Activated T-helper 17 cell treated with anti-CD3 and anti-CD28 coated beads, Interleukin-2, amount 50 U/mL, for 72 hours (primary cell): ENCODE data around the gene RTCA. TPM values are rescaled to one million over a fixed set of nuclear protein-coding genes. Genes with fewer than 3 reads are reported as not detected.
"Not testable (repeated sequence)": the region's sequence is repeated elsewhere in the genome, so short reads cannot be mapped to it uniquely, and the experiment has no call there.

Source experiments
- ATAC-seq: fragments of 150-1000 bp; cut with Tn5 transposase; replicated peaks from 2 replicates; pipeline ENCODE4 v1.10.0; 2021; ENCODE audit warnings: mild to moderate bottlenecking, moderate library complexity
- H3K27ac Mint-ChIP-seq: one replicate; pipeline ENCODE4 v1.8.0; 2022; ENCODE audit warnings: mixed read lengths
- H3K27me3 Mint-ChIP-seq: one replicate; pipeline ENCODE4 v1.8.0; 2022; ENCODE audit warnings: mixed read lengths
- H3K36me3 Mint-ChIP-seq: one replicate; pipeline ENCODE4 v1.8.0; 2022; ENCODE audit warnings: low read depth, mild to moderate bottlenecking, mixed read lengths
- H3K4me1 Mint-ChIP-seq: one replicate; pipeline ENCODE4 v1.8.0; 2022; ENCODE audit warnings: mixed read lengths
- H3K4me3 Mint-ChIP-seq: one replicate; pipeline ENCODE4 v1.8.0; 2022; ENCODE audit warnings: mild to moderate bottlenecking, mixed read lengths
- H3K9me3 Mint-ChIP-seq: one replicate; pipeline ENCODE4 v1.8.0; 2022; ENCODE audit warnings: mixed read lengths
- total RNA-seq, 2 donors: library from RNA; stranded (reverse); gene quantifications; one replicate each; pipeline ENCODE4 v1.2.3, GENCODE V29; 2022

RTCA gene
- total RNA-seq, 2 donors from 2014 or later, result 48.3 to 57.7 TPM

- Mint-ChIP-seq H3K27ac (no peak overlapping the region), H3K4me3 (no peak overlapping the region), H3K27me3 (no peaks in the 10 kb centered on the region), H3K36me3 (no peaks in the 10 kb centered on the region), H3K9me3 (no peaks in the 10 kb centered on the region), H3K4me1 (no peaks in the 10 kb centered on the region)
- ATAC-seq, result no peak
These were observed 66.3 kb downstream of the RTCA start for GRCh38 chr1:100332331-100332730.

- Mint-ChIP-seq H3K9me3 (no peaks in the 10 kb centered on the region), H3K27ac (no peak overlapping the region), H3K4me3 (no peak overlapping the region), H3K36me3 (no peaks in the 10 kb centered on the region), H3K27me3 (no peaks in the 10 kb centered on the region), H3K4me1 (no peaks in the 10 kb centered on the region)
- ATAC-seq, result no peak
These were observed 69.4 kb downstream of the RTCA start for GRCh38 chr1:100335436-100335835.

GRCh38 chr1:100337878-100338277 is 71.9 kb downstream of the RTCA start:
- not testable (repeated sequence) for ATAC-seq, H3K27me3 Mint-ChIP-seq, H3K27ac Mint-ChIP-seq, H3K36me3 Mint-ChIP-seq, H3K4me3 Mint-ChIP-seq, H3K9me3 Mint-ChIP-seq, H3K4me1 Mint-ChIP-seq

DNA sequence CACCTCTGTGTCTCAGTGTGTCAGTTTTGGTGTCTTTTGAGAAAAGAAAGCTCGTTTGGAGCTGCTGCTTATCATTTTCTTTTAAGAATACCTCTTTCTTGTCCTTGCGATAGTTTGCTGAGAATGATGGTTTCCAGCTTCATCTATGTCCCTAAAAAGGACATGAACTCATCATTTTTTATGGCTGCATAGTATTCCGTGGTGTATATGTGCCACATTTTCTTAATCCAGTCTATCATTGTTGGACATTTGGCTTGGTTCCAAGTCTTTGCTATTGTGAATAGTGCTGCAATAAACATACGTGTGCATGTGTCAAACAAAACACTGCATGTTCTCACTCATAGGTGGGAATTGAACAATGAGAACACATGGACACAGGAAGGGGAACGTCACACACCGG is 73.7 kb downstream of the RTCA start:
- H3K27ac Mint-ChIP-seq, H3K4me3 Mint-ChIP-seq, H3K27me3 Mint-ChIP-seq, ATAC-seq, H3K4me1 Mint-ChIP-seq, H3K36me3 Mint-ChIP-seq, H3K9me3 Mint-ChIP-seq: not testable (repeated sequence)

DNA sequence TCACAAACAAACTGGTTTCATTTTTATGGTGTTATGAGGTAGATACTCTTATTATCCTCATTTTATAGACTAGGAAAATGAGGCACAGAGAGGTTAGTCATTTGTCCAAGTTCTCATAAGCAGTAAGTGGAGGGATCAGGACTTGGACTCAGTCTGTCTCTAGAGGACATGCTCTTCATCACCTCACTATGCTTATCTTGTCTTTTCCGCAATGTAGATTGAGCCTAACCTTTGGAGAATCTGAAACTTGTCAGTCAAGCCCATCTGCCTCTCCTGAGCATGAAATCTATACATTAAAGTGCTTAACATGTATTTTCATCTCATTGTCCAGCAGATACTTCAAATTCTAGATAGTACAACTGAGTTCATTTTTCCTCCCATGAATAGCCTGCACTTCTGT is 74.5 kb downstream of the RTCA start:
- Mint-ChIP-seq H3K36me3 (no peaks in the 10 kb centered on the region), H3K27me3 (no peaks in the 10 kb centered on the region), H3K9me3 (no peaks in the 10 kb centered on the region), H3K4me1 (no peaks in the 10 kb centered on the region), H3K27ac (no peak overlapping the region), H3K4me3 (no peak overlapping the region)
- no peak for ATAC-seq

DNA sequence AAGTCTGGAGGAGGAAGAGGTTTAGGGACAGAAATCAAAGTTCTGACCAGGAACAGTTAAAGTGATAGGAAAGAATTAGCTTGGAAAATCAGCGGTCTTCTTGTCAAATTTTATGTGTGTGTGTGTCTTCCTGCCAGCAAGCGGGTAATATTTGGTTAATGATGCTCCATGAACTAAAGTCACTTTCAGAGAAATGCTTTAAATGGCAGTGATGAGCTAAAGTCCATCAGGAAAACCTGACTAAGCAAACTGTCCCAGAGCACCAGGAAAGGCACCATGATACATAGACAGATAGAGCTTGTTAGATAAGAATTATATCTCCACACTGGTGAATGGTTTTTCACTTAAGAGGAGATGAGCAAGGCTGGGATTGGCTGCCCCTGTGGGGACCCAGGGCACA is 76.3 kb downstream of the RTCA start:
- no peak for ATAC-seq
- Mint-ChIP-seq H3K36me3 (no peaks in the 10 kb centered on the region), H3K27ac (no peak overlapping the region), H3K9me3 (no peaks in the 10 kb centered on the region), H3K4me3 (no peak overlapping the region), H3K4me1 (no peaks in the 10 kb centered on the region), H3K27me3 (no peaks in the 10 kb centered on the region)

Other genes with a start within 250 kb of the RTCA start
- gene SASS6, start 133.3 kb upstream of the RTCA start, total RNA-seq, result 10 to 100 TPM; 14.1 to 14.3 TPM
- gene TRMT13, start 133.1 kb upstream of the RTCA start, total RNA-seq, result 10 to 100 TPM; 18.4 to 23.5 TPM
- gene LRRC39, start 88.0 kb upstream of the RTCA start, total RNA-seq, result 1 to 10 TPM in 1 of 2 donors, under 1 TPM in 1; 0.82 to 1.0 TPM
- 10 to 100 TPM; 12.3 to 12.6 TPM for gene DBT, start 16.4 kb upstream of the RTCA start, total RNA-seq
- 10 to 100 TPM; 21.0 to 31.0 TPM for gene CDC14A, start 86.3 kb downstream of the RTCA start, total RNA-seq